Neuronal stem cell (in vitro differentiated cells): ENCODE results near the gene ADRM1.

Experiments used
- DNase-seq: peaks from one replicate; pipeline ENCODE4 v3.0.0-alpha.2; 2013; ENCODE audit warnings: low spot score
- H2AFZ ChIP-seq: one replicate; pipeline ENCODE4 v1.6.1; 2013; ENCODE audit warnings: mild to moderate bottlenecking, low read length, inconsistent platforms
- H2AK5ac ChIP-seq: 2 replicates; pipeline ENCODE4 v1.6.1; 2013; ENCODE audit warnings: low read depth, mild to moderate bottlenecking, inconsistent platforms, low read length, moderate library complexity, mixed read lengths
- H2BK120ac ChIP-seq: 2 replicates; pipeline ENCODE4 v1.6.1; 2013; ENCODE audit warnings: low read depth, mild to moderate bottlenecking, inconsistent platforms, low read length, moderate library complexity, mixed read lengths
- H2BK12ac ChIP-seq: one replicate; pipeline ENCODE4 v1.6.1; 2013; ENCODE audit warnings: low read length, inconsistent platforms
- H2BK15ac ChIP-seq: 2 replicates; pipeline ENCODE4 v1.6.1; 2013; ENCODE audit warnings: mild to moderate bottlenecking, low read length, inconsistent platforms, mixed read lengths
- H2BK5ac ChIP-seq: one replicate; pipeline ENCODE4 v1.6.1; 2013; ENCODE audit warnings: inconsistent platforms, mild to moderate bottlenecking, low read length, moderate library complexity
- H3K14ac ChIP-seq: one replicate; pipeline ENCODE4 v1.6.1; 2013; ENCODE audit warnings: low read length, inconsistent platforms
- H3K18ac ChIP-seq: 2 replicates; pipeline ENCODE4 v1.6.1; 2013; ENCODE audit warnings: low read length, inconsistent platforms
- H3K23ac ChIP-seq: 2 replicates; pipeline ENCODE4 v1.6.1; 2013; ENCODE audit warnings: low read depth, mild to moderate bottlenecking, mixed read lengths, low read length, inconsistent platforms; ENCODE audit not compliant: poor library complexity
- H3K27ac ChIP-seq: replicated peaks from 3 replicates; pipeline ENCODE4 v1.5.1; 2013; ENCODE audit warnings: low read length, inconsistent platforms
- H3K27me3 ChIP-seq, 3 experiments: 2 replicates each; pipeline ENCODE4 v1.6.1; 2013; ENCODE audit warnings: low read length in 3 of 3, mild to moderate bottlenecking in 2 of 3, inconsistent platforms in 1 of 3, low read depth in 1 of 3, mixed read lengths in 1 of 3, moderate library complexity in 1 of 3; ENCODE audit not compliant: control insufficient read depth in 3 of 3, insufficient read depth in 3 of 3
- H3K36me3 ChIP-seq, 2 donors: replicated peaks in 1 of 2; 2 replicates each; pipeline ENCODE4 v1.6.1; 2013; ENCODE audit warnings: low read length in 2 of 2; ENCODE audit not compliant: control insufficient read depth in 2 of 2, insufficient read depth in 2 of 2
- H3K4ac ChIP-seq: 2 replicates; pipeline ENCODE4 v1.6.1; 2013; ENCODE audit warnings: inconsistent platforms, mild to moderate bottlenecking, low read length, moderate library complexity
- H3K4me1 ChIP-seq, 2 donors: 1 replicate in 1 of 2; 2 replicates in 1 of 2; pipeline ENCODE4 v1.6.1; 2013; ENCODE audit warnings: low read length in 2 of 2, low read depth in 1 of 2; ENCODE audit not compliant: control insufficient read depth in 2 of 2, insufficient read depth in 1 of 2
- H3K4me2 ChIP-seq: one replicate; pipeline ENCODE4 v1.6.1; 2013; ENCODE audit warnings: mild to moderate bottlenecking, low read length, inconsistent platforms; ENCODE audit not compliant: insufficient read depth, poor library complexity, severe bottlenecking
- H3K4me3 ChIP-seq, 2 donors: 2 replicates each; pipeline ENCODE4 v1.5.1; 2013; ENCODE audit warnings: low read length in 2 of 2, mild to moderate bottlenecking in 2 of 2, inconsistent platforms in 1 of 2, moderate library complexity in 1 of 2
- H3K79me1 ChIP-seq: one replicate; pipeline ENCODE4 v1.6.1; 2013; ENCODE audit warnings: low read depth, mild to moderate bottlenecking, inconsistent platforms, low read length, moderate library complexity
- H3K9ac ChIP-seq: one replicate; pipeline ENCODE4 v1.6.1; 2013; ENCODE audit warnings: mild to moderate bottlenecking, low read depth, low read length, inconsistent platforms; ENCODE audit not compliant: poor library complexity
- H3K9me3 ChIP-seq, 2 donors: replicated peaks in 1 of 2; 2 replicates each; pipeline versions ENCODE3 to v1.6.1; 2013; ENCODE audit warnings: low read length in 2 of 2, mild to moderate bottlenecking in 2 of 2, inconsistent platforms in 1 of 2, low read depth in 1 of 2, mixed read lengths in 1 of 2, moderate library complexity in 1 of 2; ENCODE audit not compliant: control insufficient read depth in 2 of 2, insufficient read depth in 1 of 2
- H4K8ac ChIP-seq: one replicate; pipeline ENCODE4 v1.6.1; 2013; ENCODE audit warnings: low read depth, mild to moderate bottlenecking, inconsistent platforms, low read length, moderate library complexity
- H4K91ac ChIP-seq: one replicate; pipeline ENCODE4 v1.6.1; 2013; ENCODE audit warnings: low read length, low read depth, mild to moderate bottlenecking, inconsistent platforms; ENCODE audit not compliant: poor library complexity
- WGBS, 2 donors: extraction: QIAGEN DNeasy Blood & Tissue Kit; methylation state at CpG; one replicate each; pipeline ENCODE4 v1.1.7; 2013; ENCODE audit warnings: missing lambda C conversion rate in 2 of 2, mixed read lengths in 1 of 2; ENCODE audit not compliant: insufficient read length in 2 of 2, insufficient replicate concordance in 1 of 2; ENCODE audit errors: extremely low coverage in 2 of 2; 5-methylcytosine and 5-hydroxymethylcytosine counted together

Gene ADRM1

GRCh38 chr20:62344092-62344491, 41.3 kb downstream of the ADRM1 start:
- Histone ChIP-seq H4K8ac (no peak overlapping the region), H3K23ac (no peak overlapping the region), H2BK5ac (no peak overlapping the region), H4K91ac (no peak overlapping the region), H2BK120ac (no peak overlapping the region), H3K79me1 (peaks cover 1% of the 10 kb centered on the region), H3K4me3 (no peak overlapping the region), H2BK15ac (no peak overlapping the region), H2AFZ (no peak overlapping the region), H3K9ac (no peak overlapping the region), H3K4me1 (no peaks in the 10 kb centered on the region), H2AK5ac (no peak overlapping the region), H3K36me3 (peaks cover 25 to 52% of the 10 kb centered on the region in 2 donors), H3K27ac (no peak overlapping the region), H3K4me2 (no peak overlapping the region), H3K9me3 (no peaks in the 10 kb centered on the region), H3K4ac (no peak overlapping the region), H3K27me3 (no peaks in the 10 kb centered on the region), H3K18ac (no peak overlapping the region), H3K14ac (no peak overlapping the region), H2BK12ac (no peak overlapping the region)
- DNase-seq = no peak
- WGBS, 2 donors = no CpG with 5 or more reads among the region's 5 CpGs

GRCh38 chr20:62344782-62345181, 42.0 kb downstream of the ADRM1 start:
- DNase-seq = no peak
- peaks cover 2 to 3% of the 10 kb centered on the region in 2 donors for H3K9me3 ChIP-seq

GRCh38 chr20:62345681-62346370, 43.0 kb downstream of the ADRM1 start:
- Histone ChIP-seq H2BK120ac (no peak overlapping the region), H2BK5ac (no peak overlapping the region), H3K18ac (no peak overlapping the region), H3K14ac (no peak overlapping the region), H2BK15ac (no peak overlapping the region), H4K91ac (no peak overlapping the region), H3K27me3 (no peaks in the 10 kb centered on the region), H3K9ac (peak overlapping the region; percentile 60), H3K36me3 (peaks cover 32 to 48% of the 10 kb centered on the region in 2 donors), H3K4me2 (no peak overlapping the region), H3K27ac (no peak overlapping the region), H3K23ac (no peak overlapping the region), H2AFZ (no peak overlapping the region), H3K4me1 (no peaks in the 10 kb centered on the region), H3K9me3 (peaks cover 3 to 6% of the 10 kb centered on the region in 2 donors), H3K4ac (no peak overlapping the region), H3K79me1 (peaks cover 3% of the 10 kb centered on the region), H3K4me3 (no peak overlapping the region), H2BK12ac (no peak overlapping the region), H4K8ac (peak overlapping the region; percentile 17), H2AK5ac (peak overlapping the region; percentile 37)
- DNase-seq = no peak
- no CpG with 5 or more reads among the region's 25 CpGs for WGBS, 2 donors

More at GRCh38 chr20:62344782-62345181, 42.0 kb downstream of the ADRM1 start:
- Histone ChIP-seq H3K4me2 (no peak overlapping the region), H3K36me3 (peaks cover 26 to 47% of the 10 kb centered on the region in 2 donors), H2BK15ac (no peak overlapping the region), H4K91ac (no peak overlapping the region), H3K9ac (no peak overlapping the region), H3K4me3 (no peak overlapping the region), H3K4ac (no peak overlapping the region), H2BK5ac (no peak overlapping the region), H3K27ac (no peak overlapping the region), H3K14ac (no peak overlapping the region), H3K4me1 (no peaks in the 10 kb centered on the region), H3K23ac (no peak overlapping the region), H3K27me3 (no peaks in the 10 kb centered on the region), H3K18ac (no peak overlapping the region), H2BK12ac (no peak overlapping the region), H3K79me1 (peaks cover 1% of the 10 kb centered on the region), H2BK120ac (no peak overlapping the region), H2AK5ac (no peak overlapping the region), H2AFZ (no peak overlapping the region), H4K8ac (no peak overlapping the region)
- no CpG with 5 or more reads among the region's 10 CpGs for WGBS, 2 donors

- Histone ChIP-seq H4K8ac (no peak overlapping the region), H4K91ac (no peak overlapping the region), H3K36me3 (peaks cover 33 to 50% of the 10 kb centered on the region in 2 donors), H2AFZ (no peak overlapping the region), H3K27ac (no peak overlapping the region), H3K27me3 (no peaks in the 10 kb centered on the region), H2AK5ac (no peak overlapping the region), H3K9me3 (peaks cover 3 to 6% of the 10 kb centered on the region in 2 donors), H3K79me1 (peaks cover 5% of the 10 kb centered on the region), H3K4me3 (no peak overlapping the region), H3K23ac (no peak overlapping the region), H2BK12ac (no peak overlapping the region), H3K14ac (no peak overlapping the region), H2BK120ac (peak overlapping the region; percentile 67), H2BK5ac (no peak overlapping the region), H3K9ac (peak overlapping the region; percentile 12), H3K4me1 (no peaks in the 10 kb centered on the region), H3K4me2 (no peak overlapping the region), H2BK15ac (no peak overlapping the region), H3K18ac (no peak overlapping the region), H3K4ac (no peak overlapping the region)
- WGBS, 2 donors = no CpG with 5 or more reads among the region's 34 CpGs
- no peak for DNase-seq
Observed at GRCh38 chr20:62346398-62347150, 43.8 kb downstream of the ADRM1 start.
